Measurements from ENCODE around the gene RPS8. TPM values are rescaled to one million over a fixed set of nuclear protein-coding genes. Genes with fewer than 3 reads are reported as not detected.
"Not testable (repeated sequence)": the region's sequence is repeated elsewhere in the genome, so short reads cannot be mapped to it uniquely, and the experiment has no call there.

RPS8 gene
- total RNA-seq: 1,295 and 1,557 TPM in 2 replicates

DNA sequence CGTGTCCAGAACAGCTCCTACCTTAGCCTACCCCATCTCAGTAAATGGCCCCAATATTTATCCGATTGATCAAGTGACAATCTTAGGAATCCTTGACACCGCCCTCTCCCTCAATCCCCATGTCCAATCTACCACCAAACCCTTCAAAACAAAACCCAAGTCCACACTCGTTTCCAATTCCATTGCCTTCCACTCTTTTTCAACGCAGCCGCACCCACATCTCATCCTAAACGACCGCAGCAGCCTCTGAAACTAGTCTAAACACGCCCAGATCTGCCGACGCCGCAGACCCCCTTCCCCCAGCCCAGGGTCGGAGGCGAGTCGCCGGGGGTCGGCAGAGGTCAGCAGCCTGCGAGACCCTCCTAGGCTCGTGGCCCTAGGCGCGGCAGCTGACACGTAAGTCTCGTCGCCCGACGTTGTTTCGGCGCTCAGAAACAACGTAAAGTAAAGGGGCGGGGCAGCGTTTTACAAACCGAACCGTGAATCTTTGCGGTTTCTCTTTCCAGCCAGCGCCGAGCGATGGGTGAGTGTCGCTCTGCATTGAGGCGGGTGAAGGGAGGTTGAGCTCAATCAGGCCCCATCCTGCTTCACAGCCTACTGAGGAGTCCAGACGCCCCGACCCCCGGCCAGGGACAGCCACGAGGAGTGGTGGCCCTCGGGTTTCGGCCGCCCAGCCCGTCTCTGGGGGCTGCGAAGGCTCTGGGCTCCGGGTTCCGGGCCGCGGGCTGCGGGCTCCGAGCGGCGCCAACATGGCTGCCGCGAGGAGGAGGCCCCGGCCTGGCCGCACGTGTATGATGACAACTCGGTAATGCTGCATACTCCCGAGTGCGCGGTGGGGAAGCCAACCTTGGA is at the start of gene RPS8:
Gene RPS8, plus strand, starts transcription at position 463 of the 852 bp plus-strand sequence. Its CDS starts 57 bp downstream, at position 520.
- peak; percentile 96 to 97 for DNase-seq (ENCODE audit: low read depth in 2 of 2)

DNA sequence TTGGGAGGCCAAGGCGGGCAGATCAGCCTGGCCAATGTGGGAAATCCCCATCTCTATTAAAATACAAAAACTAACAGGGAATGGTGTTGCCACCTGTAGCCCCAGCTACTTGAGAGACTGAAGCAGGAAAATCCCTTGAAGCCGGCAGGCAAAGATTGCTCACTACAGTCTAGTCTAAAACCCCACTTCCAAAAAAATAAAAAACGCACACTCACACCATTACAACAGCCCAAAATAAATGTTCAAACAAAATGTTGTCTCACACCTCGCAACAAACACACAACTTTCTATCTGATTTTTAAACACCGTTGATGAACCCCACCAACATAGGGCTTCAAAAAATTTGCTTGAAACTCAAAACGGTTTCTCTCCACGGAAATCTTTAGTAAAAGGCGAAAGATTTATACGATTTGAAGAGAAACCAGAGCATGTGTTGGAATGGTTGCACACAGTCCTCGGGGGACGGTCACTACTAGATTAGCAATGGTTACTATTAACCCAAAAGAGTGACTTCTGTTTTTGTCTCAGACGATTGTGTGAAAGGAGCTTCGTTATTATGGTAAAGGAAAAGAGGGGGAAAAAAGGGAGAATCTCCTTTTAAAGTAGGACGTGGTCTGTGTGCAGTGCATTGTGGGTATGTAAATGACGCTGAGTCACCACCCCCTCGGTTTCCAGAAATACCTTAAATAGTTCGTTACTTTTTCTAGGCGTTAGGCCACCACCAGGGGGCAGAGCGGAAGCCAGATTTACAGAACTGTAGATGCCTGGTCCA is 44.4 kb upstream of the RPS8 start, which contains the start of gene RNU5D-1:
Gene RNU5D-1, minus strand, starts transcription at position 430 of the 772 bp plus-strand sequence.
- DNase-seq (ENCODE audit: low read depth in 2 of 2): peak; percentile 96 to 97

DNA sequence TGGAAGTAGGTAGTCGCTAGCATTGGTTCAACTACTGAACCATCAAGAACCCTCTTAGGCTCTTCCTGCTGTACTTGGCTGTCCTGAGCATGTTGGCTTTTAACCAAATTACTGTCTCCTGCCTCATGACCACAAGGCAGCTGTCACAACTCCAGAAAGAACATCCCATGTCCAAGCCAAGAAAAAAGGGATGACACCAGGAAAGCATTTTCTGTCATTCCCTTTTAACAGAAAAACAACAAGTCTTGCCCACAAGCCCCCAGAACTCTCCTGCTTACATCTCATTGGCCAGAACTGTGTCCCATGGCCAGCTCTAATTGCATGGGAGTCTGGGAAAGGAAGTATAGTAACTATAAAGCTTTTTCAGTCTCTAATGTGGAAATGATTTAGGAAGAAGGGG is 42.0 kb upstream of the RPS8 start:
- peak in 1 of 2 donors; percentile 76 for DNase-seq (ENCODE audit: low read depth in 2 of 2)

DNA sequence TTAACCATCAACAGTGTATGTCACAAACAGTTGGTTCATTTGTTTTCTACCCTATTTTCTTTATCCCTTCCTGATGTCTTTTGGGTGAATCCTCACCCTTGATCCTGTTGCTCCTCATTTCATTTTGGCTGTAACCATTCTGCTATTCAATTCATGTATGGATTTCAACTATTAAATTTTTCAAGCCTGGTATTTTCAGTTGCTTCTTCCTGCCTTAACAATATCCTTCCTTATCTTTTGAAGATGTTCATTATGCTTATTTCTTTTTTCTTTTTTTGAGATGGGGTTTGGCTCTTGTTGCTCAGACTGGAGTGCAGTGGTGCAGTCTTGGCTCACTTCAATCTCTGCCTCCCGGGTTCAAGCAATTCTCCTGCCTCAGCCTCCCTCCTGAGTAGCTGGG is 41.6 kb upstream of the RPS8 start:
- DNase-seq (ENCODE audit: low read depth in 2 of 2): no peak

DNA sequence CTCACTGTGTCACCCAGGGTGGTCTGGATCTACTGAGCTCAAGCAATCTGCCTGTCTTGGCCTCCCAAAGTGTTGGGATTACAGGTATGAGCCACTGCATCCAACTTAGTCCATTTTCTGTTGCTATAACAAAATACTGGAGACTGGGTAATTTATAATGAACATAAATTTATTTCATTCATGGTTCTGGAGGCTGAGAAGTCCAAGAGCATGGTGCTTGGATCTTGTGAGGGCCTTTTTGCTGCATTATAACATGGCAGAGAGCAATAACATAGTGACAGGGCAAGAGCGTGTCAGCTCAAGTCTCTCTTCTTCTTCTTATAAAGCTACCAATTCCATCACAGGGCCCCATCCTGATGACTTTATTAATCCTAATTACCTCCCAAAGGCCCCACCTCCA is 39.3 kb upstream of the RPS8 start:
- DNase-seq (ENCODE audit: low read depth in 2 of 2): no peak

DNA sequence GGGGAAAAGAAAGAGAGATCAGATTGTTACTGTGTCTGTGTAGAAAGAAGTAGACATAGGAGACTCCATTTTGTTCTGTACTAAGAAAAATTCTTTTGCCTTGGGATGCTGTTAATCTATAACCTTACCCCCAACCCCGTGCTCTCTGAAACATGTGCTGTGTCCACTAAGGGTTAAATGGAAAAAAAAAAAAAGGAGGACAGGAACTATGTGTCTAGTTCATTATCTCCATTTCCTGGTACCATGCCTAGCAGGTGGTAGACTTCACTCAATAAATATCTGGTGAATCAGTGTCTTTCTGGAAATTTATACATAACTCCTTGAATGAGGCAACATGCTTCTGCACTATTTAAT is 36.4 kb upstream of the RPS8 start:
- DNase-seq (ENCODE audit: low read depth in 2 of 2): not testable (repeated sequence)

DNA sequence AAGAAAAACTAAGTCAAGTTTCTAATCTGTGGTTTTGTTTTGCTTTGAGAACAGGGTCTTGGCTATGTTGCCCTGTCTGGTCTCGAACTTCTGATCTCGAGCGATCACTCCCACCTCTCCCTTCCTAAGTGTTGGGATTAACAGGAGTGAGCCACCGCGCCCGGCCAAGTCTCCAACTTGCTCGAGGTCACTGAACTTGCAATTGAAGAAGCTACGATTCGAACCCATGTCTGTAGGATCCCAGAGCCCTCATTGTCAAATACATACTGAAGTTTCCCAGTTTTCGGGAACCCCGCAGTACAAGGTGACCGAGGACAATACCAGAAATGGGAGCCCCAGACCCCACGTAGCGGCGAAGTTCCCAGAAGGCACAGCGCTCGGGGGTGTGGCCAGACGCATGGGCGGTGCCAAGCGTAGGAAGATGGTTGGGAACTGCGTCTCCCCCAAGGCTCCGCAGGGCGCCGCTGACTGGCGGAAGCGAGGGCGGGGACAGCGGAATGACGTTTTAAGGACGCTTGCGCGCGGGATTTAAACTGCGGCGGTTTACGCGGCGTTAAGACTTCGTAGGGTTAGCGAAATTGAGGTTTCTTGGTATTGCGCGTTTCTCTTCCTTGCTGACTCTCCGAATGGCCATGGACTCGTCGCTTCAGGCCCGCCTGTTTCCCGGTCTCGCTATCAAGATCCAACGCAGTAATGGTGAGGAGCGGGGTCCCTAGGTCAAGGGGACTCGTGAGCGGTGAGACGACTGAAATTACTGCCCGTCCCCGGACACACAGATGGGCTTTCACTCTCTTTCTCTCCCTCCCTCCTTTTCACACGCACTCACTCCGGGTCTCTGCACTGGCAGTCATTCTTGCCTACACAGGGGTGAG is 35.8 kb upstream of the RPS8 start, which contains the start of gene KIF2C:
Gene KIF2C, plus strand, starts transcription at position 531 of the 872 bp plus-strand sequence. Its CDS starts 96 bp downstream, at position 627.
- DNase-seq (ENCODE audit: low read depth in 2 of 2): peak; percentile 98

DNA sequence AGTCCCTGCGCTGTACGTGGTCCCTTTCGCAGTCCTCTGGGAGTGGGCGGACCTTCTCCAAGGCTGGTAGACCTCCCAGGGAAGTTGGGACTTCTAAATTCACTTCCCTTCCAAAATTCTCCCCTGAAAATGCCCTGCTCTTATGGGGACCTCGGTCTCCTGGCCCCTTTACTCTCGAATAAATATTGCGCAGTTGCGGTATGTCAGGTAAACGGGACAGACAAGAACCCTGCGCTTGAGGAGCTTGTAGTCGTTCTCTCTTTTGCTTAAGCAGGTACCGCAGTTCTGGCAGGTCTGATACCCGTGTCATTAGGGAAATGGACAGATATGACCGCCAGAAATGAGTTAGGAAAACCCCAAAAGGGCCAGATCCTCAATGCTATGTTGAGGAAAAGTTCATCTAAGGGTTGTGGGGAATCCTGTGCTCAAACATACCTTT is 35.1 kb upstream of the RPS8 start:
- no peak for DNase-seq (ENCODE audit: low read depth in 2 of 2)

DNA sequence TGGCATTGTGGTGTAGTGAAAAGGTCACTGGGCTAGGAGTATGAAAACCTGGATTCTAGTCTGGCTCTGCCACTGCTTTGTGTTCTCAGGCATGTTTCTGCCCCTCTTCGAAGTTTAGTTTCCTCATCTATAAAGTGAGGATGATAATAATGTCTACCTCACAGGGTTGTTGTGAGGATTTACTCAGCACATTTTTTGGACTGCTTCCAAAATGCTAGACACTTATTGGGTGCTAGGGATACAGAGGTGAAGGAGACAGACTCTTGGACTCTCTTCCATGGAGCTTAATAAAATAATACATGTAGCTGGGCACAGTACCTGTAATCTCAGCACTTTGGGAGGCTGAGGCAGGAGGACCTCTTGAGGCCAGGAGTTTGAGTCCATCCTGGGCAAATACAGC is 32.1 kb upstream of the RPS8 start:
- DNase-seq (ENCODE audit: low read depth in 2 of 2): no peak

DNA sequence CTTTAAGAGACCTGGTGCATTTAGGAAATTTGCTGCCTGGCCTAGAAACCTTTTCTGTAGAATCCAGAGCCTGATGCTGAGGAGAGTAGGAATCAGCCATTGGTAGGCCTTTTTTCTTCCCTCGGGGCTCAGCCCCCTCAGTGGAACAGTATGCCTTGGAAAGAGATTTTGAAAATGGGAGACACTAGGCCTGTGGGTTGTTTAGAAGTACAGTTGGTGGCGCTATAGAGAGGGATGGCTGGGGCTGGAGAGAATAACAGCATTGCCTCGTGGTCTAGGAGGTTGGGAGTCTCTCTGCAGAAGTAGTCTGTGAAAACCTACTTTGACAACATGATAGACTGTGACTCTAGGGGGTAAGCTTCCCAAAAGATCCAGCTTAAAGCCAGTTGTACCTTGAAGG is 27.5 kb upstream of the RPS8 start:
- DNase-seq (ENCODE audit: low read depth in 2 of 2): no peak

DNA sequence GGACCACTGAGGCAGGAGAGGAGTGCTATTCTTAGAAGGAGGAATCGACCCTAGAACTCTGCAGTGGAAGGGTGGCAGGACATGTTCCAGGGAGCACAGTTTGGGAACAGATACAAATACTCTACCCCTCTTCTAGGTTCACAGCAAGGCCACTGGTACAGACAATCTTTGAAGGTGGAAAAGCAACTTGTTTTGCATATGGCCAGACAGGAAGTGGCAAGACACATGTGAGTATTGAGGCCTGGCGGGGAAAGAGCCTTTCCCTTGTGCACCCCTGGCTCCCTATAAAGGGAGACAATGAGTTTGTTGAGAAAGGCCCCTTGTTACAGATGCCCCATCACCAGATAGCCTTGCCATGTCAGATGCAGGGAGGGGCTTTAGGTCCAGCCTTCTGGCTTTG is 17.9 kb upstream of the RPS8 start:
- no peak for DNase-seq (ENCODE audit: low read depth in 2 of 2)

DNA sequence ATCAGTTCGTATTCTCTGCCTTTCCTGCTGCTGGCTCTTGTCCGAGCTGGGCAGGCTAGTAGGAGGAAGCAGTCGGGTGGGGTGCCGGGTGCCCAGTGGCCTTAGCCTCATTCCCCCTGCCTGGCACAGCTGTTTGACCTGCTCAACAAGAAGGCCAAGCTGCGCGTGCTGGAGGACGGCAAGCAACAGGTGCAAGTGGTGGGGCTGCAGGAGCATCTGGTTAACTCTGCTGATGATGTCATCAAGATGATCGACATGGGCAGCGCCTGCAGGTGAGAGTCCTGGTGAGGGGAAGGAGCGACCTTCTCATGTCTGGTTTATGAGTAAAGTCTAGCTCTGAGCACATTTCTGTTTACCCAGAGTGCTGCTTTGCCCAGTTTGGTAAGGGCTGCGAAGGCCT is 16.3 kb upstream of the RPS8 start:
- DNase-seq (ENCODE audit: low read depth in 2 of 2): no peak

DNA sequence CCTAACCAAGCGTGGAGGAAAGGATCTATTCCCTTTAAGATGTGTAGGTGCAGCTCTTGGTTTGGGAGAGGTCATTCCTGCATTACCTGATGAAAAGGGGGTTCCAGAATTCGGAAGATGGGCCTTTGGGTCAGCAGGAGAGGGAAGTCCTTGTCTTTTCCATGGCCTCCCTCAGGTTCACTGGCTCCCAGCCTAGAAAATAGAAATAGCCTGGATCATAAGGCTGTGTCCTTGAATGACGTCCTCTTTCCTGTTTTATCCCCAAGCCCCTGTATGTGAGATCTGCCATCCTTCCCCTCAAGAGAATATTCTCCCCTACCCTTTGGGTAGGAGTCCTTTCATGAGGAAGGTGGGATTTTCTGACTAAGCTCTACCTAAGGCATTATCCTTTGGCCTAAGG is 14.5 kb upstream of the RPS8 start:
- no peak for DNase-seq (ENCODE audit: low read depth in 2 of 2)

DNA sequence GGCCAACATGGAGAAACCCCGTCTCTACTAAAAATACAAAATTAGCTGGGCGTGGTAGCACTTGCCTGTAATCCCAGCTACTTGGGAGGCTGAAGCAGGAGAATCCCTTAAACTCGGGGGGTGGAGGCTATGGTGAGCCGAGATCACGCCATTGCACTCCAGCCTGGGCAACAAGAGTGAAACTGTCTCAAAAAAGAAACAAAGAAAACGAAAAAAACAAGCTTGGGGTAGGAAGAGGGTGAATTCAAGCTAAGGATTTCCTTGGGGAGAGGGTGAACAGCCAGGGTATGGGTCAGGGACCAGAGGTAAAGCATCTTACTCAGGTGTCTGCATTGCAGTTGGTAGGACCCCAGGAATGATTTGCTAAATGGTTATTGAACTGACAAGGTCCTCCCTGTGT is 8.9 kb upstream of the RPS8 start:
- not testable (repeated sequence) for DNase-seq (ENCODE audit: low read depth in 2 of 2)

DNA sequence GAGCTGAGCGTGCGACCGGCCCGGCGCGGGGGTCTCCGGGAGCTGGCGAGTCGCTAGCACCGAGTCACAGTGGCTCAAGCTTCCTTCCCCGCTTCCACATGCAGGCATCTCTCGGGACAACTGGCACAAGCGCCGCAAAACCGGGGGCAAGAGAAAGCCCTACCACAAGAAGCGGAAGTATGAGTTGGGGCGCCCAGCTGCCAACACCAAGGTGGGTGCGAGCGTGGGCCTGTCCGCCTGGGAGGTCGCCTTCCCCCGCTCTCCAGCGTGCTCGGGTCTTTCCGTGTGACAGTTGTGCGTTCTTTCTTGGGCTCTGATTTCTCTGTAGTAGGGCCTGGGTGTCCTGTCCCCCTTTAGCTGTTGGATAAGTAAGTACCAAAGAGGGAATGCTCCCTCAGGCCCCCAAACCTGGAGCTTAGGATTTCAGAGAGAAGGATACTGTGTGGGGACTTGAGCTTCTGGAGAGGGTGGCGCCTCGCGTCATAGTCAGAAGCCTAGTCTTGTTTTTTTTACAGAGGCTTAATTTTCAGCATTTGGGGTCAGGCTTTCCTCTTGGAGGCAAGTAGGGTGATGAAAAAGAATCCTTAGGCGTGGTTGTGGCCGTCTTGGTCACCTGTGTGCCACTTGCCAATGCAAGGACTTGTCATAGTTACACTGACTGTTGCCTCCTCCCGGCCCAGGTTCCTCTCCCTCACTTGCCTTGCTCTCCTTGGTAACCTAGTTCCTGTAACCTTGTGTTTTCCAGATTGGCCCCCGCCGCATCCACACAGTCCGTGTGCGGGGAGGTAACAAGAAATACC is 790 bp downstream of the RPS8 start:
- peak in 1 of 2 donors; percentile 42 for DNase-seq (ENCODE audit: low read depth in 2 of 2)

DNA sequence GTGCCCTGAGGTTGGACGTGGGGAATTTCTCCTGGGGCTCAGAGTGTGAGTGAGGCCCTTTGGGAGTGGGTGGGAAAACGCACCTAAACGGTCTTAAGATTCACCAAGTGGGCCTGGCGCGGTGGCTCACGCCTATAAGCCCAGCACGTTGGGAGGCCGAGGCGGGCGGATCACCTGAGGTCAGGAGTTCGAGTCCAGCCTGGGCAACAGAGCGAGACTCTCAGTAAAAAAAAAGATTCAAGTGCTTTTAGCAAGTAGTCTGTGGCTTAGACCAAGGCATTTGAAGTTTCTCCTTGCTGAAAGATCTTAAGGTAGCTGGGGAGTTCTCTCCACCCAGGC is 1.4 kb downstream of the RPS8 start:
- DNase-seq (ENCODE audit: low read depth in 2 of 2): no peak

DNA sequence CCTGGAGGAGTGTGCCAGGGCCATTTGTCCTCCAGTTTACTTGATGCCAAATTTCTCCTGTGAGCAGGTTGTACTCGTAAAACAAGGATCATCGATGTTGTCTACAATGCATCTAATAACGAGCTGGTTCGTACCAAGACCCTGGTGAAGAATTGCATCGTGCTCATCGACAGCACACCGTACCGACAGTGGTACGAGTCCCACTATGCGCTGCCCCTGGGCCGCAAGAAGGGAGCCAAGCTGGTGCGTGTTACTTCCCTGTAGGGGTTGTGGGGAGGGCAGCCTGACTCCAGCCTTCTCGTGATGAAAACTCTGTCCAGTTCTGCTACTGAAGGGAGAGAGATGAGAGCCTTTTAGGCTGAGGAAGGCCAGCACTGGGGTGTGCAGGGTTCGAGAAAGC is 2.2 kb downstream of the RPS8 start:
- DNase-seq (ENCODE audit: low read depth in 2 of 2): no peak

DNA sequence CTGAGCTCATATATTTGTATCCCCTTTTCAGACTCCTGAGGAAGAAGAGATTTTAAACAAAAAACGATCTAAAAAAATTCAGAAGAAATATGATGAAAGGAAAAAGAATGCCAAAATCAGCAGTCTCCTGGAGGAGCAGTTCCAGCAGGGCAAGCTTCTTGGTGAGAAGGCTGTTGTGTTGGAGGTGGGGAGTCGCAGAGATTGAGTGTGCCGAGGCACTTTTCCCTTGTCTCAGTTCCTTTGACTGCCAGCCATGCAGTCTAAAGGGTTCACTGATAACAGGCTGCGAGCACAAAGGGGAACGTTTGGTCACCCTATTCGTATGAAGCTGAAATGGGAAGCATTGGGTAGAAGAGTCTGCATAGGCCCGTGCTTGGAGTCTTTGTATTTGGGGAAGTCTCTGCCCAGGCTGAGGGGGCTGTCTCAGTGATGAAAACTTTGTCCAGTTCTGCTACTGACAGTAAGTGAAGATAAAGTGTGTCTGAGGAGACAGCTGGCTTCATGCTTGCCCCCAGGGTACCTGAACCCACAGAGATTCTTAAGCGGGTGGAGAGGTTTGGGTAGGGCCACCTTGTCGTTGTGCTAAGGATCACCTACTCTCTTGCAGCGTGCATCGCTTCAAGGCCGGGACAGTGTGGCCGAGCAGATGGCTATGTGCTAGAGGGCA is 2.8 kb downstream of the RPS8 start:
- DNase-seq (ENCODE audit: low read depth in 2 of 2): no peak

DNA sequence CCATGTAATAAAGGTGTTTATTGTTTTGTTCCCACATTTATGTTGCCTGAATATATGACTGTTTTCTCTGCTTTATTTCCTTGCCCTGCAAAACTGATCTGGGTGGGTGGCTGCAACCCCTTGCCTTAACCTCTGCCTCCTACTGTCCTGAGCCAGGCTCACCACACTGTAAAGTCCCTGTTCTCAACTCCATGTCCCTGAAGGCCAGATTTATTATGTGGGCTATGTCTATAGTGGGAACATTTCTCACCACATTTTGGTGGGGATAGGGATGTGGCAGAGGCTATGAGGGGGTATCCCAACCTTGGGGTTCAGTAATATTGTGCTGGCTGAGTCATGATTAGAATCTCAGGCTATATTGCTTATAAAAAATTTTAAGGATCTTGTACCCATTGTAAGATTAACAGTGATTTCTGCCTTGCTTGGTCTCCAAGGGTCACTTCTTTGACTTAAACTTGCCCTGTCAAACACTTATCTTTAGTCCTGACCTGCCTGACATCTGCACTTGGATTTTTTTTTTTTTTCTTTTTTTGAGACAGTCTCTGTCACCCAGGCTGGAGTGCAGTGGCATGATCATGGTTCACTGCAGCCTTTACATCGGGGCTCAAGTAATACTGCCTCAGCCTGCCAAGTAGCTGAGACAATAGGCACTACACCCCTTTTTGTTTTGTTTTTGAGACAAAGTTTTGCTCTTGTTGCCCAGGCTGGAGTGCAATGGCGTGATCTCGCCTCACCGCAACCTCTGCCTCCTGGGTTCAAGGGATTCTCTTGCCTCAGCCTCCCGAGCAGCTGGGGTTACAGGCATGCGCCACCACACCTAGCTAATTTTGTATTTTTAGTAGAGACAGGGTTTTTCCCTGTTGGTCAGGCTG is 3.6 kb downstream of the RPS8 start:
- no peak for DNase-seq (ENCODE audit: low read depth in 2 of 2)
